PFSK-1 (cell line): ENCODE results near the gene FARS2.

Source experiments
- FOXP2 ChIP-seq: optimal IDR thresholded peaks from 2 replicates; pipeline ENCODE3; 2011; ENCODE audit warnings: borderline replicate concordance, control low read depth, inconsistent platforms; ENCODE audit not compliant: insufficient read depth; ENCODE audit errors: extremely low read length, extremely low read depth
- TAF1 ChIP-seq: IDR thresholded peaks from 2 replicates; pipeline ENCODE4 v1.6.1; 2012; ENCODE audit warnings: low read length, control low read depth, borderline replicate concordance; ENCODE audit not compliant: insufficient read depth

DNA sequence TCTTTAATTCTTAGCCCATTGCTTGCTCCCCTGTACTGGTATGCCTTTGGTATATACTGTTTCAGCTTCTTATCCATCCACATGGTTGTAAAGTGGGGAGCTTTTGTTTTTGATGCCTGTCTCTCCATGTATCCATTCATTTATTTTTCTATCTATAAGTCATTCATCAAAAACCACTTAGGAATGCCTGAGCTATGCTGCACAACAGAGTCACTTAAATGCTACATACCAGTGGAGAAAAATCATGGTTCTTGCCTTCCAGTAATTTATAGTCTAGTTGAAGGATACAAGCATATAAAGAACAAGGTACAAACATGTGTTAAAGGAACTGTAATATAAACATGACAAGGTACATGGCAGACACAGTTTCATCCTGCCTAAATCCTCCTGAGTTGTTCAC, 398.2 kb downstream of the FARS2 start:
- TF ChIP-seq TAF1 (no peak), FOXP2 (no peak)
